Hepatocyte (in vitro differentiated cells): ENCODE data around the gene RNF111.
"Not testable (repeated sequence)": the region's sequence is repeated elsewhere in the genome, so short reads cannot be mapped to it uniquely, and the experiment has no call there.

ENCODE experiments used
- CTCF ChIP-seq: fragments of 200-600 bp; sonication (generic); IDR thresholded peaks from 2 replicates; pipeline ENCODE4 v1.5.1; 2016; ENCODE audit warnings: antibody characterized with exemption, mild to moderate bottlenecking; ENCODE audit not compliant: poor library complexity
- EZH2 ChIP-seq: fragments of 200-600 bp; sonication (generic); IDR thresholded peaks from 2 replicates; pipeline ENCODE4 v1.6.1; 2016; ENCODE audit warnings: antibody characterized with exemption, mild to moderate bottlenecking, borderline replicate concordance

GRCh38 chr15:59127255-59127654 lies 139.8 kb downstream of the RNF111 start:
- not testable (repeated sequence) for TF ChIP-seq CTCF, EZH2
